HepG2 (cell line): ENCODE measurements around the gene GSTT2B. TPM values are rescaled to one million over a fixed set of nuclear protein-coding genes. Genes with fewer than 3 reads are reported as not detected.
"Not testable (repeated sequence)": the region's sequence is repeated elsewhere in the genome, so short reads cannot be mapped to it uniquely, and the experiment has no call there.

ENCODE experiments used
- ATAC-seq: fragments of 200-7000 bp; cut with Tn5 transposase; 3 replicates; pipeline ENCODE4 v1.9.1; 2020; ENCODE audit warnings: mild to moderate bottlenecking, moderate library complexity
- BruUV-seq: library from RNA; stranded (reverse); fragments of 400-500 nt; replicated peaks from 2 replicates; lab custom pipeline; 2021; lab: Mats Ljungman, UMichigan
- CTCF ChIA-PET: fragments of 300-600 bp; formaldehyde crosslinking; extraction: SDS; loops from one replicate; lab custom pipeline; 2021; ENCODE audit warnings: low total read pairs, inconsistent platforms, low intra/inter-chr PET ratio; lab: Yijun Ruan, JAX
- POLR2A ChIA-PET: fragments of 350-600 bp; sonication (Branson Sonifier 250); formaldehyde crosslinking; loops from one replicate; lab custom pipeline; 2020; ENCODE audit warnings: antibody characterized with exemption, inconsistent platforms; lab: Yijun Ruan, JAX
- DNase-seq: peaks from one replicate; pipeline ENCODE4 v3.0.0-alpha.2; 2015; ENCODE audit warnings: low spot score
- FAIRE-seq: peaks from 3 replicates; lab custom pipeline; 2011; peaks lifted over from hg19 to GRCh38; lab: Jason Lieb, UNC
- H2AFZ ChIP-seq: one replicate; pipeline ENCODE4 v1.6.1; 2011; ENCODE audit warnings: low read length, inconsistent platforms
- H3K27ac ChIP-seq: fragments of 300-600 bp; 3 replicates; pipeline ENCODE4 v1.8.0; 2011; ENCODE audit warnings: mixed run types, mild to moderate bottlenecking, mixed read lengths, low read length, inconsistent platforms; ENCODE audit not compliant: insufficient read depth; ENCODE audit errors: extremely low read length
- H3K27me3 ChIP-seq, 2 experiments: fragments of 200-600 bp in 1 of 2; 2 replicates in 1 of 2; 3 replicates in 1 of 2; pipeline versions ENCODE4 v1.6.0 to v1.8.0; 2011; ENCODE audit warnings: low read length in 2 of 2, mild to moderate bottlenecking in 2 of 2, moderate library complexity in 2 of 2, inconsistent platforms in 1 of 2; ENCODE audit not compliant: insufficient read depth in 2 of 2, control insufficient read depth in 1 of 2
- H3K36me3 ChIP-seq, 2 experiments: fragments of 200-600 bp in 1 of 2; replicated peaks in 1 of 2; 2 replicates in 1 of 2; 3 replicates in 1 of 2; pipeline versions ENCODE4 v1.5.1 to v1.8.0; 2011; ENCODE audit warnings: low read length in 2 of 2, inconsistent platforms in 1 of 2; ENCODE audit not compliant: insufficient read depth in 2 of 2, control insufficient read depth in 1 of 2
- H3K4me1 ChIP-seq: 2 replicates; pipeline ENCODE4 v1.5.1; 2012; ENCODE audit warnings: low read length, inconsistent platforms; ENCODE audit not compliant: insufficient read depth
- H3K4me2 ChIP-seq: 2 replicates; pipeline ENCODE4 v1.6.0; 2011; ENCODE audit warnings: low read depth, low read length, inconsistent platforms
- H3K4me3 ChIP-seq, 3 experiments: fragments of 200-600 bp in 1 of 3; sonication (generic), shearing (Covaris generic) in 1 of 3; replicated peaks in 1 of 3; 2 replicates each; pipeline ENCODE4 v1.5.1; 2011 to 2016; ENCODE audit warnings: low read length in 3 of 3, inconsistent platforms in 2 of 3, low read depth in 2 of 3, mild to moderate bottlenecking in 2 of 3, control low read depth in 1 of 3, mixed read lengths in 1 of 3; ENCODE audit not compliant: insufficient read depth in 1 of 3
- H3K79me2 ChIP-seq: one replicate; pipeline ENCODE4 v1.6.1; 2011; ENCODE audit warnings: low read length, inconsistent platforms; ENCODE audit not compliant: insufficient read depth
- H3K9ac ChIP-seq: 2 replicates; pipeline ENCODE4 v1.6.0; 2011; ENCODE audit warnings: mild to moderate bottlenecking, low read depth, low read length, inconsistent platforms; ENCODE audit not compliant: insufficient read depth
- H3K9me3 ChIP-seq: 2 replicates; pipeline ENCODE4 v1.5.1; 2012; ENCODE audit warnings: mild to moderate bottlenecking, low read length
- H4K20me1 ChIP-seq: 2 replicates; pipeline ENCODE4 v1.6.0; 2011; ENCODE audit warnings: inconsistent platforms, mild to moderate bottlenecking, low read length, moderate library complexity; ENCODE audit not compliant: insufficient read depth
- SAP130 ChIP-seq: IDR thresholded peaks from 2 replicates; pipeline ENCODE4 v1.6.1; 2016; ENCODE audit warnings: low read depth
- WGBS: methylation state at CpG from one replicate; pipeline ENCODE4 v1.1.6; 2017; ENCODE audit warnings: low lambda C conversion rate; 5-methylcytosine and 5-hydroxymethylcytosine counted together
- in situ Hi-C: cut with HindIII; loops from 2 replicates; pipeline ENCODE4 v1.10.0; 2017; ENCODE audit warnings: low pct_unique_long_range_greater_than_20kb; ENCODE audit not compliant: extremely low pct_ligation_motif_present
- intact Hi-C: fragments of 100-400 bp; cut with micrococcal nuclease; formaldehyde crosslinking; loops from one replicate; pipeline ENCODE4 v1.10.0; 2022; ENCODE audit not compliant: unreplicated experiment
- polyA plus RNA-seq, 8 experiments: library from polyadenylated mRNA; depleted of rRNA in 3 of 8; stranded (reverse) in 7 of 8; unstranded in 1 of 8; fragments of >200 nt; fragmentation: Illumina TruSeq in 4 of 8; extraction: Trizol in 4 of 8; gene quantifications; 2 replicates each; pipeline versions ENCODE4 v1.2.1 to v1.2.3, GENCODE V29; 2011 to 2016; ENCODE audit warnings: low read depth in 4 of 8, missing spikeins in 1 of 8, mixed read lengths in 1 of 8; ENCODE audit not compliant: insufficient read depth in 1 of 8
- total RNA-seq, 5 experiments: library from RNA; depleted of rRNA; stranded (reverse); fragments of >200 nt; fragmentation: Illumina TruSeq; extraction: Trizol; gene quantifications; 2 replicates each; pipeline ENCODE4 v1.2.3, GENCODE V29; 2016; ENCODE audit warnings: low read depth in 1 of 5

The GSTT2B gene
- total and polyA plus RNA-seq, 2 of the 13 experiments (the other 11 are each of a cell fraction or from before 2014, with no cell fraction given): 1.5 to 3.9 TPM

DNA sequence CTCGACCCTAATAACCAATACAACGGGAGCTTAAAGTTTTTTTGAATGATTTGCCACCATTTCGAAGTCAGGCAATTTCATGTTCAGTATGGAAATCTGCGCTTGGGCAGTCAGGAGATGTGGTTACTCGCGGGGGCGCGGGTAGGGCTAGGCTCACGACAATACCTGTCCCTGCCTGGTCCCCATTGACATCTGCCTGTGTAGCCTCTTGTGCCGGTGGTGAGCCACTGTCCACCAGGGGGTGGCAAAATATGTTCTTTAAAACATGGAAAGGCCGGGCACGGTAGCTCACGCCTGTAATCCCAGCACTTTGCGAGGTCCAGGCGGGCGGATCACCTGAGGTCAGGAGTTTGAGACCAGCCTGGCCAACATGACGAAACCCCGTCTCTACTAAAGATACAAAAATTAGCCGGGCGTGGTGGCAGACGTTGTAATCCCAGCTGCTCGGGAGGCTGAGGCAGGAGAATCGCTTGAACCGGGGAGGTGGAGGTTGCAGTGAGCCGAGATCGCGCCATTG is 13.9 kb upstream of the GSTT2B start:
- intact Hi-C loops, H3K27ac ChIP-seq, POLR2A ChIA-PET, H3K4me3 ChIP-seq, H3K4me2 ChIP-seq, in situ Hi-C loops, H3K79me2 ChIP-seq, H3K9ac ChIP-seq, H3K4me1 ChIP-seq, H3K27me3 ChIP-seq, H3K9me3 ChIP-seq, DNase-seq, CTCF ChIA-PET, H2AFZ ChIP-seq, H4K20me1 ChIP-seq: not testable (repeated sequence)
- FAIRE-seq (peak; percentile 72), ATAC-seq (peak; percentile 72)
- peaks cover 4 to 21% of the 10 kb centered on the region in 2 experiments for H3K36me3 ChIP-seq
- peak; percentile 33; the same call in 1 of the 2 replicates for TF ChIP-seq SAP130 (CRISPR knock-in tag)
- BruUV-seq: TSS peak; percentile 83
- WGBS: 3% methylated on average over 6 of the region's 27 CpGs

DNA sequence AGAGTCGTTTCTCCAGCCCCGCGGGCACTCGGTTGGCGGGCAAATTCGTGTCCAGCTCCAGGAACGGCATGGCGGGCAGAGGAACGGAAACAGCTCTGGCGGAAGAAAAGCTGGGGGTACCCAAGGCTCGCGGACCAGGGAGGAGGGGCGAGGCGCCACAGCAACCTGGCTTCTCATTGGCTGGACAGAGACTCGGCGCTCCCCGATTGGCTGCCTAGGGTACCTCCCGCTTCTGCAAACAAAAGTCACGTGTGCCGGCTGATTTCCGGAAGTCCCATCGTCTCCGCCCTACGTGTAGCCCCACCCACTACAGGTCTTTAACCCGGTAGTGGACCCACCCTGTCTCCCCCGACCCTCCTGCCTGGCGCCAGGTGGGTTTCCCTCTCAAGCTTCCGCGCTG is 13.3 kb upstream of the GSTT2B start, which contains the start of gene DDT:
Gene DDT, minus strand, starts transcription at position 97 of the 400 bp plus-strand sequence. Its CDS starts 27 bp downstream, at position 70.
- in situ Hi-C loops, H3K27ac ChIP-seq, intact Hi-C loops, H3K9ac ChIP-seq, H3K27me3 ChIP-seq, H3K4me1 ChIP-seq, H3K9me3 ChIP-seq, H3K4me2 ChIP-seq, CTCF ChIA-PET, DNase-seq, H2AFZ ChIP-seq, BruUV-seq, H4K20me1 ChIP-seq, POLR2A ChIA-PET, H3K4me3 ChIP-seq, H3K79me2 ChIP-seq: not testable (repeated sequence)
- H3K36me3 ChIP-seq: peaks cover 4 to 26% of the 10 kb centered on the region in 2 experiments
- peak; percentile 96 for ATAC-seq
- FAIRE-seq: peak; percentile 99
- WGBS: no CpG with 5 or more reads among the region's 29 CpGs

GRCh38 chr22:23971927-23972326 is 10.9 kb upstream of the GSTT2B start:
- H3K9me3 ChIP-seq, in situ Hi-C loops, H3K4me2 ChIP-seq, BruUV-seq, H4K20me1 ChIP-seq, CTCF ChIA-PET, H2AFZ ChIP-seq, H3K27ac ChIP-seq, DNase-seq, intact Hi-C loops, H3K27me3 ChIP-seq, ATAC-seq, H3K9ac ChIP-seq, H3K4me3 ChIP-seq, H3K4me1 ChIP-seq, H3K79me2 ChIP-seq, FAIRE-seq: not testable (repeated sequence)
- 100% methylated on average over 3 of the region's 3 CpGs for WGBS
- H3K36me3 ChIP-seq: peaks cover 4 to 28% of the 10 kb centered on the region in 2 experiments
- POLR2A ChIA-PET: interaction anchor here (1.7 kb wide), 1 partner anchor 58 kb away, joined by 4 read pairs; no protein-coding TSS in a partner anchor
